ENCODE results near the gene NEK10.
"Not testable (repeated sequence)": the region's sequence is repeated elsewhere in the genome, so short reads cannot be mapped to it uniquely, and the experiment has no call there.

NEK10 gene

GRCh38 chr3:27352047-27352446 lies 17.1 kb downstream of the NEK10 start:
- DNase-seq (ENCODE audit: low spot score), result no peak
- no peak for FAIRE-seq

- FAIRE-seq (no peak), DNase-seq (ENCODE audit: low spot score) (no peak)
Observed at GRCh38 chr3:27349832-27350231, 19.4 kb downstream of the NEK10 start.

DNA sequence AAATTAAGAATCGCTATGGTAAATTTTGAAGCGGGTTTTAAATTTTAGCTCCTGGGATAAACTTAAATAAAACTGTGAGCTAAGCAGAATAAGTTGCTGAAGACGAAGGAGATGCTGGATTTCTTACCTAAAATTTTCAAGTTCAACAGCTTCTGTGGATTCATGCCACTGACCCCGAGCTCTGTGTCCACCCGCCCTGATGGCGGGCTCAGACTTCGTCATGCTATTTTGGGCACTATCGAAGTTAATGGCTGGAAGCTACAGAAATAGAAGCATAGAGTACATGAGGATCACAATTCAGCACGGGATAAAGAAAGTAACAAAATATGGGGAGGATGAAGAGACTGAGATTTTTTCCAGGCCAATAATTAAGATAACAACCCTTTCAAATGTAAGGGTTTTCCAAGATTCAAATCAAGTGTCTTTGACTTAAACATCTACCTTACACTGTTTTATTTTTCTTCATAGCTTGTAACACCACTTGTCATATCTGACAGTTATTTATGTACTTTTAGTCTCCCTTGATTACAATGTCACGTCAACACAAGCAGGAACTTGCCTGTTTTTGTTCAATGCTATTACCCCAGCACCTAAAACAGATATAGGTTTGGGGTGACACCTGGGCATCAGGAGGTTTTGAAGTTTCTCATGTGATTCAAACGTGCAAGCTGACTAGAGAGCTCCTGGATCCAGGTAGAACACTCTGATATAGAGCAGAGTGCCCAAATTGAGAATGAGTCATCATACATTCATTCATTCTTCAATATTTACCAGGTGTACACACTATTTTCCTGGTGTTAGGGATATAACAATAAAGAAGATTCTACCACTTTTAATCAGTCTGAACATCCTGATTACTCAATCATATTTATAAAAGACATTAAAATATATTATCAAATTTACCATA lies 23.0 kb downstream of the NEK10 start:
- FAIRE-seq, result no peak
- no peak for DNase-seq (ENCODE audit: low spot score)

GRCh38 chr3:27345493-27345892 lies 23.7 kb downstream of the NEK10 start:
- FAIRE-seq (no peak), DNase-seq (ENCODE audit: low spot score) (no peak)

GRCh38 chr3:27345045-27345444 lies 24.1 kb downstream of the NEK10 start:
- no peak for FAIRE-seq

DNA sequence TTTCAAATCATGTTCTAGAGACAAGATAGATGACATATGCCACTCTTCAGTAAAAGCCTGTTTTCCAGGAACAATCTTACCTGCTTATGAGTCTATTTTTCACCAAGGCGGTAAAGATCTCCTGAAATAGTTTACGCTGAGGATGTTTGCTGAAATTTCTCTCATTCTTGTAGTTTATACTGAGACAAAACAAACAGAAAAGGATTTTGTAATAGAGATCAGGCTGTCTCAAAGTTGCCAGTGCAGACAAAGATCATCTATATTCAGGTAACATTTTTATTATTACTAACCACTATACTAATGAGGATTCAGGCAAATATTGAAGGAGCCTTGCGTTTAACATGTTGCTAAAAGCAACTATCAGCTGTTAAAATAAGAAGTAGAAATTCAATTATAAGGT lies 25.0 kb downstream of the NEK10 start:
- DNase-seq (ENCODE audit: low spot score) (no peak), FAIRE-seq (no peak)

More at GRCh38 chr3:27345045-27345444, 24.1 kb downstream of the NEK10 start:
- no peak for DNase-seq (ENCODE audit: low spot score)

DNA sequence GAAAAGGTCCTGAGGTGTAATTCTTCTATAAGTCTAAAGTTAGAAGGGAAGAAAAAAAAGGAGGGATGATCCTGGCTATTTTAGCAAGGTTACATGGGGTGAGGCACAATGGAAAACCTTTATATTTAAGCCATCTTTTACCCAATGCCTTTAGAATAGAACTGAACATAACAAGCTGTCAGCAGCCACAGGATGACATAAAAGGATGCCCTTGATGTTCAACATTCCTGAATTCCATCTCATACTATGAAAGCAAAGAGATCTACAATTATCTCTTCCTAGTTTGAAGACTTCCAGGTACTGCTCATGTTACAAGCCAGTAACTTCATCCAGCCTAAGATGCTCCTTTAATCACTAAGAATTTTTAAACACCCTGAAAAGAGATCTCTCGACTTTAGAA lies 26.9 kb downstream of the NEK10 start:
- DNase-seq (ENCODE audit: low spot score) (no peak), FAIRE-seq (no peak)

- FAIRE-seq (no peak), DNase-seq (ENCODE audit: low spot score) (no peak)
Observed at GRCh38 chr3:27340534-27340933, 28.6 kb downstream of the NEK10 start.

GRCh38 chr3:27335571-27335970 lies 33.6 kb downstream of the NEK10 start:
- FAIRE-seq, result no peak
- no peak for DNase-seq (ENCODE audit: low spot score)

GRCh38 chr3:27333843-27334242 lies 35.3 kb downstream of the NEK10 start:
- no peak for DNase-seq (ENCODE audit: low spot score)
- FAIRE-seq, result no peak

DNA sequence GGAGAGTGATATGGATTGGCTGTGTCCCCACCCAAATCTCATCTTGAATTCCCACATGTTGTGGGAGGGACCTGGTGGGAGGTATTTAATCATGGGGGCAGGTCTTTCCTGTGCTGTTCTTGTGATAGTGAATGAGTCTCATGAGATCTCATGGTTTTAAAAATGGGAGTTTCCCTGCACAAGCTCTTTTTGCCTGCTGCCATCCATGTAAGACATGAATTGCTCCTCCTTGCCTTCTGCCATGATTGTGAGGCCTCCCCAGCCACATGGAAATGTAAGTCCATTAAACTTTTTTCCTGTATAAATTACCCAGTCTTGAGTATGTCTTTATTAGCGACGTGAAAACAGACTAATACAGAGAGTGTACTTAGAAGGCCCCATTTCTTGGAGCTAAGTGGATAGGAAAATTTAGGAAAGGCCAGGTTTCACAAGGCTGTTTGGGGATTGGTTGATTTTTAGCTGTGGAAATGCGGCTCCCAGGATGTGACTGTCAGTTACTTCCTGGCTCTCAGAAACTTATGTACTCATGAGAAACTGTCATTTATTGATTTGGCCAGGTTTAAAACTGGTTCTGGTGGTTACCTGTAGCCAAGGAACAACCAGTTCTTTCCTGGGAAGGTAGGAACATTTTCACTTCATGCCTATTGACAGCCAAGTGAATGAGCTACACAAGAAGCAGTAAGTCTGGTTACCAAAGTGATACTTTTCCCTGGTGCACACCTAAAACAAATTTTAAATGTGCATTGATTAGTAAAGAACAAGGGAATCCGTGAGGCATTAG lies 40.0 kb downstream of the NEK10 start:
- DNase-seq (ENCODE audit: low spot score); FAIRE-seq: not testable (repeated sequence)

DNA sequence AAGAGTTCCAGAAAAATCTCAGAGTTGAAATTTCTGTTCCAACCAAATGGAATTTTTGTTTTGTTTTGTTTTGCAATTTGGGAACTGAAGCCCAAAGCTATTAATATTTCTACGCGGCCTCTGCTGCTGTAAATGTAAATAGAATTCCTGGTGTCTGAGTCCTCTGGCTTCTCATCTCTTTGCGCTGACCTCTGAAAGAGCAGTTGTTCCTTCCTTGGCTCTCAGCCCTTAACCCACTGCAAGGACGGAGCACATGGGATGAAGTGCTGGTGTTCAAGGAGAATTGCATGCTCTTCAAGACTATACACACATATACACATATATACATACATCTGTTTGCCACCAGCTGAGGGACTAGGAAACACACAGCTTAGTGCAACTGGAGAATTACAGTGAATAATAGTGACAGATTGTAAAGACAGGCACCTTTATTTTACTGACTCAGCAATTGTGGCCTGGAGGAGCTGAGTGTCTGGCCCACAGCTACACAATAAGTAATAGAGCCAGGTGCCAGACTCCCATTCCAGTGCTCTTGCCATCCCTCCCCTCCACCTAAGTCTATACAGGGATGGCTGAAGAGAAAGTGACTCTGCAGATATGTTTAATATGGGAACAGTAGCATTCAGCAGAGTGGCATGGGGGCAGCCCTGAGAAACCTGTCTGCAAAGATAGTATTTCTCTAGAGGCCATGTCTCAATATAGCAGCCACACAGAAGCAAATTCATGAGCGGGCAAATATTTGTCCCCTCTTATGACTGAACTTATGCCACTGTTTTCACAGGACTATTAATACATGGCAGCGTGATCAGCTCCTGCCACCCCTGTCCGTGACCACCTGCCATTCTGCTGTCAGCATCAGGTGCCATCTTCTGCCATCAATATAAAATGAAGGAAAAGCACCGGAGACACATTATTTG lies 42.3 kb downstream of the NEK10 start:
- no peak for DNase-seq (ENCODE audit: low spot score)
- no peak for FAIRE-seq

- DNase-seq (ENCODE audit: low spot score) (no peak), FAIRE-seq (no peak)
Observed at GRCh38 chr3:27326202-27326601, 43.0 kb downstream of the NEK10 start.

GRCh38 chr3:27325419-27325818 lies 43.8 kb downstream of the NEK10 start:
- no peak for FAIRE-seq
- no peak for DNase-seq (ENCODE audit: low spot score)

DNA sequence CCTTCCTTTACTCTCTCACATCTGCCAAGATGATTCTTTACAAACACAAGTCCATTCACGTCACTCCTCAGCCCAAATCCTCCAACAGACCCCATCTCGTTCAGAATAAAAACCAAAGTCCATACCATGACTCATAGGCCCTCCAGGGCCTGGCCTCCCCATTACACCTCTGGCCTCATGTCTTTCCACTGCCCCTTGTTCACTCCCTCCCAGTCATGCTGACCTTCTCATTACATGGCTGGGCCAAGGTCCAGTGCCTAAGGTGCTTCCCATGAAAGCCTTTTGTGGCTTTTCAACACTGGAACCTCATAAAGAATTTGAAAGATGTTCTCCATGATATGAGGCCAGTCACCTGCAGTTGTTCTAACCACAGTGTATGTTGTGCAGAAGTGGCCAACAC lies 44.5 kb downstream of the NEK10 start:
- DNase-seq (ENCODE audit: low spot score) (no peak), FAIRE-seq (no peak)

GRCh38 chr3:27323087-27323570 lies 46.1 kb downstream of the NEK10 start:
- no peak for DNase-seq (ENCODE audit: low spot score)
- no peak for FAIRE-seq

- DNase-seq (ENCODE audit: low spot score) (no peak), FAIRE-seq (no peak)
Observed at GRCh38 chr3:27322634-27323033, 46.5 kb downstream of the NEK10 start.

DNA sequence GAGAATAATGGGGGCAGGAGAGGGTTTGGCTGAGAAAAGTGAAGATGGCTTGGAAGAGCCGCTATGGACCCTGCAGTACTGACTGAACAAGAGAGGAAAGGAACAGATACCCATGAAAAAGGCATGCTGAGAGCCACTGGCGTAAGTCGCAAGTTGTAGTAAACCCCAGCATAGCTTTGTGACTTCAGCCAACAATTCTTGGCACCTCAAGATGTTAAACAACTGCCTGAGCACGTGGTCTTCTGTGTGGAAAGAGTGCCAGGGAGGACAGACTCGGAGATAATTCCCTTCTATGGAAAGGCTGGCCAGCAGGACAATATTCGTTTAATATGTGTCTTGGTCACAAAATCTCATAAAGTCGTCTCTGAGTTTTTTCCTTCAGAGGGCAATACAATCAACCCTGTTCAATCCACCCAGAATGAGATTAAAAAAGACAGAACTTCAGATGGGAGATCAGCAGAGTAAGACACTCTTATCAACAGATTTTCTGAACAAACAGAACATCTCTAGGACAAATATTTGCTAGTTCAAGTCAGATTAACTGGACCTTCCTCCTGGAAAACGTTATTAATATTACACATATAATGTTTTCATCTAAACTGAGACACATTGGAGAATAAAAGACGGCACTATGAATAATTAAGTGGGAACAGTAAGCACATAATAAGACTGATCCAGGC lies 49.2 kb downstream of the NEK10 start:
- no peak for FAIRE-seq
- DNase-seq (ENCODE audit: low spot score), result no peak

DNA sequence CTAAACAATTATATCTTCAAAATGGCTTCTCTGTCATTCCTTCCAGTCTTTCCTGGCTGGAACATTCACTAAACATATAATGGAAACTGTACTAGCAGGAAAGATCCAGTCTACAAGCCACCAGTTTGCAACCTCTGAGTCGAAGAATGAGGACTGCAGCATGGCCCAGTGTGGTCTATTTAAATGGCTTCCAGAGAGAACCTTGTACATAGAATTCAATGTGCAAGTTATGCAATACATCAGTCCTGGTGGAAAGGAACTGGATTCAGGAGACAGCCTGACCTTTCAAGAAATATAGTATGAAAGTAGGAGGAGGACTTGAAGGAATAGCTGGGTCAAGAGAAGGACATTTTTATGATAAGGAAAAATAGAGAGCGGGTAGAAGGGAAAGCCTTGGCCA lies 49.9 kb downstream of the NEK10 start:
- FAIRE-seq (no peak), DNase-seq (ENCODE audit: low spot score) (no peak)

GRCh38 chr3:27317096-27317495 lies 52.1 kb downstream of the NEK10 start:
- DNase-seq (ENCODE audit: low spot score) (no peak), FAIRE-seq (no peak)

DNA sequence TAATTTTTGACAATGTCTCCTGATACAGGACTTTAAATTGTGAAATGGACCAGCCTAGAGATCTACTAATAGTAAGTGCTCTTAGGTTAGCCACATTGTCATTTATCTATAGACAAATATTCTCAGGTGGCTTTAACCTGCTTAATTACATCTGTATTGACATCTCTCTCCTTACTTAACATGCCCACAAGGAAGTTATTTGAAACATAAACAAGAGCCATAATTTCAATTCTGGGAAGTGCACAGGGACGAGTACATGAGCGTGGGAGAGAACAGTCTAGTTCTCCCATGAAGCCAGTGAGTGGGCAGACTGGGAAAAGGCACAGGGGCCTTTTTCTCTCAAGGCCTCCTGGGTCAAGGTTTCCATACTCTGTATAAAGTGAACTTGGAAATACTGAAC lies 54.2 kb downstream of the NEK10 start:
- DNase-seq (ENCODE audit: low spot score) (no peak), FAIRE-seq (no peak)
